Naive B cell (primary cell): ENCODE measurements around the gene ARHGEF7. TPM values are rescaled to one million over a fixed set of nuclear protein-coding genes. Genes with fewer than 3 reads are reported as not detected.
A peak's percentile ranks its signal among the peaks of the same experiment; 100 is the strongest.
"Not testable (repeated sequence)": the region's sequence is repeated elsewhere in the genome, so short reads cannot be mapped to it uniquely, and the experiment has no call there.

Experiments used
- ATAC-seq, 2 donors: fragments of 150-1000 bp; cut with Tn5 transposase; 2 replicates each; pipeline ENCODE4 v1.10.0; 2021; ENCODE audit warnings: low read depth in 2 of 2, mild to moderate bottlenecking in 2 of 2, moderate library complexity in 2 of 2
- DNase-seq: peaks from one replicate; pipeline ENCODE4 v3.0.0; 2022
- H3K27ac Mint-ChIP-seq, 6 donors: one replicate each; pipeline ENCODE4 v1.8.0; 2020 to 2022; ENCODE audit warnings: mild to moderate bottlenecking in 6 of 6, mixed read lengths in 6 of 6, moderate library complexity in 5 of 6, inconsistent platforms in 2 of 6
- H3K27me3 Mint-ChIP-seq, 3 donors: one replicate each; pipeline ENCODE4 v1.8.0; 2021 to 2022; ENCODE audit warnings: mixed read lengths in 3 of 3, mild to moderate bottlenecking in 1 of 3
- H3K36me3 Mint-ChIP-seq, 2 donors: one replicate each; pipeline ENCODE4 v1.8.0; 2020 to 2022; ENCODE audit warnings: mixed read lengths in 2 of 2, inconsistent platforms in 1 of 2, mild to moderate bottlenecking in 1 of 2
- H3K4me1 Mint-ChIP-seq, 3 donors: one replicate each; pipeline ENCODE4 v1.8.0; 2020 to 2022; ENCODE audit warnings: mixed read lengths in 3 of 3, inconsistent platforms in 1 of 3, mild to moderate bottlenecking in 1 of 3, moderate library complexity in 1 of 3
- H3K4me3 Mint-ChIP-seq, 8 donors: one replicate each; pipeline ENCODE4 v1.8.0; 2020 to 2022; ENCODE audit warnings: mild to moderate bottlenecking in 8 of 8, mixed read lengths in 8 of 8, moderate library complexity in 8 of 8, inconsistent platforms in 2 of 8
- H3K9me3 Mint-ChIP-seq, 7 donors: one replicate each; pipeline ENCODE4 v1.8.0; 2020 to 2022; ENCODE audit warnings: mixed read lengths in 7 of 7, mild to moderate bottlenecking in 5 of 7, inconsistent platforms in 2 of 7, moderate library complexity in 1 of 7
- polyA plus RNA-seq, 6 donors: library from polyadenylated mRNA; unstranded; fragments of 300-500 nt; fragmentation: Illumina TruSeq; gene quantifications; one replicate each; pipeline ENCODE4 v1.2.3, GENCODE V29; 2021; ENCODE audit warnings: low read depth in 6 of 6

Gene ARHGEF7
- polyA plus RNA-seq, 6 donors from 2014 or later, result 9.1 to 26.9 (median 17.5) TPM

GRCh38 chr13:111255228-111255790 lies 140.2 kb downstream of the ARHGEF7 start:
- Mint-ChIP-seq H3K4me3 (no peak overlapping the region), H3K4me1 (peaks cover 19 to 42% (median 32%) of the 10 kb centered on the region in 3 donors), H3K9me3 (peaks cover 2 to 9% (median 5%) of the 10 kb centered on the region in 7 donors), H3K27ac (peak overlapping the region in 2 of 6 donors; percentile 56 to 57), H3K27me3 (no peaks in the 10 kb centered on the region), H3K36me3 (peaks cover 30 to 54% of the 10 kb centered on the region in 2 donors)
- no peak for DNase-seq
- no peak for ATAC-seq

- Mint-ChIP-seq H3K4me3 (peak overlapping the region in 1 of 8 donors; percentile 29), H3K27ac (peak overlapping the region in 1 of 6 donors; percentile 79), H3K9me3 (peaks cover 2 to 9% (median 5%) of the 10 kb centered on the region in 7 donors), H3K36me3 (peaks cover 28 to 44% of the 10 kb centered on the region in 2 donors), H3K27me3 (no peaks in the 10 kb centered on the region), H3K4me1 (peaks cover 9 to 41% (median 22%) of the 10 kb centered on the region in 3 donors)
- DNase-seq (no peak), ATAC-seq (no peak)
These were observed 141.3 kb downstream of the ARHGEF7 start for GRCh38 chr13:111256458-111256857.

GRCh38 chr13:111256946-111257345 lies 141.8 kb downstream of the ARHGEF7 start:
- Mint-ChIP-seq H3K27me3 (no peaks in the 10 kb centered on the region), H3K36me3 (peaks cover 32 to 44% of the 10 kb centered on the region in 2 donors), H3K4me1 (peaks cover 4 to 36% (median 17%) of the 10 kb centered on the region in 3 donors), H3K9me3 (peaks cover 2 to 9% (median 5%) of the 10 kb centered on the region in 7 donors), H3K27ac (no peak overlapping the region), H3K4me3 (no peak overlapping the region)
- ATAC-seq (no peak), DNase-seq (no peak)

- not testable (repeated sequence) for ATAC-seq, H3K27ac Mint-ChIP-seq, H3K27me3 Mint-ChIP-seq, DNase-seq, H3K9me3 Mint-ChIP-seq, H3K4me3 Mint-ChIP-seq
- peaks cover 0 to 42% (median 13%) of the 10 kb centered on the region in 3 donors for H3K4me1 Mint-ChIP-seq
- peaks cover 34 to 44% of the 10 kb centered on the region in 2 donors for H3K36me3 Mint-ChIP-seq
These were observed 142.8 kb downstream of the ARHGEF7 start for GRCh38 chr13:111257899-111258298.

- DNase-seq (no peak), ATAC-seq (no peak)
- Mint-ChIP-seq H3K9me3 (peaks cover 2 to 9% (median 5%) of the 10 kb centered on the region in 7 donors), H3K27me3 (no peaks in the 10 kb centered on the region), H3K36me3 (peaks cover 32 to 41% of the 10 kb centered on the region in 2 donors), H3K4me1 (peaks cover 0 to 42% (median 16%) of the 10 kb centered on the region in 3 donors), H3K4me3 (no peak overlapping the region), H3K27ac (peak overlapping the region in 1 of 6 donors; percentile 56)
These were observed 143.5 kb downstream of the ARHGEF7 start for GRCh38 chr13:111258637-111259036.

GRCh38 chr13:111259058-111259457 lies 143.9 kb downstream of the ARHGEF7 start:
- no peaks in the 10 kb centered on the region for H3K27me3 Mint-ChIP-seq
- DNase-seq (no peak), ATAC-seq (no peak)
- no peak overlapping the region for H3K4me3 Mint-ChIP-seq
- peaks cover 2 to 9% (median 5%) of the 10 kb centered on the region in 7 donors for H3K9me3 Mint-ChIP-seq
- peaks cover 0 to 39% (median 17%) of the 10 kb centered on the region in 3 donors for H3K4me1 Mint-ChIP-seq
- peaks cover 27 to 37% of the 10 kb centered on the region in 2 donors for H3K36me3 Mint-ChIP-seq
- no peak overlapping the region for H3K27ac Mint-ChIP-seq

- ATAC-seq, result no peak
- Mint-ChIP-seq H3K27me3 (no peaks in the 10 kb centered on the region), H3K36me3 (peaks cover 24 to 39% of the 10 kb centered on the region in 2 donors), H3K4me3 (no peak overlapping the region), H3K27ac (peak overlapping the region in 3 of 6 donors; percentile 9 to 97 (median 81)), H3K9me3 (peaks cover 2 to 9% (median 5%) of the 10 kb centered on the region in 7 donors), H3K4me1 (peaks cover 3 to 34% (median 20%) of the 10 kb centered on the region in 3 donors)
- DNase-seq, result no peak
These were observed 146.2 kb downstream of the ARHGEF7 start for GRCh38 chr13:111261326-111261725.

GRCh38 chr13:111262281-111262680 lies 147.2 kb downstream of the ARHGEF7 start:
- Mint-ChIP-seq H3K4me3 (peak overlapping the region in 1 of 8 donors; percentile 63), H3K27ac (peak overlapping the region in 1 of 6 donors; percentile 17), H3K36me3 (peaks cover 17 to 38% of the 10 kb centered on the region in 2 donors), H3K4me1 (peaks cover 3 to 25% (median 18%) of the 10 kb centered on the region in 3 donors), H3K27me3 (no peaks in the 10 kb centered on the region), H3K9me3 (peaks cover 2 to 9% (median 5%) of the 10 kb centered on the region in 7 donors)
- no peak for ATAC-seq
- DNase-seq, result no peak

GRCh38 chr13:111262715-111263114 lies 147.6 kb downstream of the ARHGEF7 start:
- no peaks in the 10 kb centered on the region for H3K27me3 Mint-ChIP-seq
- H3K9me3 Mint-ChIP-seq, result peaks cover 2 to 9% (median 5%) of the 10 kb centered on the region in 7 donors
- H3K4me1 Mint-ChIP-seq, result peaks cover 3 to 24% (median 18%) of the 10 kb centered on the region in 3 donors
- no peak overlapping the region for H3K4me3 Mint-ChIP-seq
- peaks cover 20 to 37% of the 10 kb centered on the region in 2 donors for H3K36me3 Mint-ChIP-seq
- peak overlapping the region in 3 of 6 donors; percentile 17 to 65 (median 29) for H3K27ac Mint-ChIP-seq
- no peak for DNase-seq
- ATAC-seq, result no peak

GRCh38 chr13:111263566-111263965 lies 148.5 kb downstream of the ARHGEF7 start:
- H3K36me3 Mint-ChIP-seq, result peaks cover 23 to 32% of the 10 kb centered on the region in 2 donors
- peak overlapping the region in 1 of 6 donors; percentile 82 for H3K27ac Mint-ChIP-seq

GRCh38 chr13:111265006-111265700 lies 150.0 kb downstream of the ARHGEF7 start:
- DNase-seq, result no peak
- Mint-ChIP-seq H3K27ac (peak overlapping the region in 1 of 6 donors; percentile 51), H3K36me3 (peaks cover 16 to 22% of the 10 kb centered on the region in 2 donors), H3K9me3 (peaks cover 0 to 1% (median under 1%) of the 10 kb centered on the region in 7 donors), H3K4me1 (peaks cover 3 to 19% (median 9%) of the 10 kb centered on the region in 3 donors), H3K4me3 (no peak overlapping the region), H3K27me3 (no peaks in the 10 kb centered on the region)
- ATAC-seq, result no peak

More at GRCh38 chr13:111263566-111263965, 148.5 kb downstream of the ARHGEF7 start:
- peaks cover 3 to 24% (median 18%) of the 10 kb centered on the region in 3 donors for H3K4me1 Mint-ChIP-seq
- no peak overlapping the region for H3K4me3 Mint-ChIP-seq
- H3K9me3 Mint-ChIP-seq, result peaks cover 2 to 9% (median 5%) of the 10 kb centered on the region in 7 donors
- H3K27me3 Mint-ChIP-seq, result no peaks in the 10 kb centered on the region
- no peak for ATAC-seq
- no peak for DNase-seq

GRCh38 chr13:111265701-111266035 lies 150.6 kb downstream of the ARHGEF7 start:
- ATAC-seq (no peak), DNase-seq (no peak)
- H3K4me1 Mint-ChIP-seq, result peaks cover 3 to 18% (median 9%) of the 10 kb centered on the region in 3 donors

GRCh38 chr13:111267205-111267604 lies 152.1 kb downstream of the ARHGEF7 start:
- DNase-seq (no peak), ATAC-seq (no peak)
- H3K27ac Mint-ChIP-seq, result peak overlapping the region in 3 of 6 donors; percentile 6 to 55 (median 50)
- peaks cover 3 to 9% (median 9%) of the 10 kb centered on the region in 3 donors for H3K4me1 Mint-ChIP-seq
- no peak overlapping the region for H3K4me3 Mint-ChIP-seq
- peaks cover 14 to 17% of the 10 kb centered on the region in 2 donors for H3K36me3 Mint-ChIP-seq
- no peaks in the 10 kb centered on the region for H3K9me3 Mint-ChIP-seq
- H3K27me3 Mint-ChIP-seq, result no peaks in the 10 kb centered on the region

More at GRCh38 chr13:111265701-111266035, 150.6 kb downstream of the ARHGEF7 start:
- no peaks in the 10 kb centered on the region for H3K27me3 Mint-ChIP-seq
- peaks cover 14 to 22% of the 10 kb centered on the region in 2 donors for H3K36me3 Mint-ChIP-seq
- H3K27ac Mint-ChIP-seq, result no peak overlapping the region
- no peak overlapping the region for H3K4me3 Mint-ChIP-seq
- peaks cover 0 to 1% (median 0%) of the 10 kb centered on the region in 7 donors for H3K9me3 Mint-ChIP-seq
